ENCODE measurements around the gene C10orf53.
"Not testable (repeated sequence)": the region's sequence is repeated elsewhere in the genome, so short reads cannot be mapped to it uniquely, and the experiment has no call there.

C10orf53 gene

DNA sequence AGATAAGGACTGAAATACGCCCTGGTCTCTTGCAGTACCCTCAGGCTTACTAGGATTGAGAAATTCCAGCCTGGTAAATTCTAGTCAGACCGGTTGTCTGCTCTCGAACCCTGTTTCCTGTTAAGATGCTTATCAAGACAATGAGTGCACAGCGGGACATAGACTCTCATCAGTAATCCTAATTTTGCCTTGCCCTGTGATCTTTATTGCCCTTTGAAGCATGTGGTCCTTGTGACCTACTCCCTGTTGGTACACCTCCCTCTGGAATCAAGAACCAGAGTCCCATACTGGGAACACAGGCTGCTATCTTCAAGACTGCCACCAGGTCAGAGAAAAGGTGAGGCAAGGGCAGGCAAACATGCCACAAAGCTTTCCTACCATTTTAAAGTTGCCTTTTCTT is 7.2 kb downstream of the C10orf53 start:
- DNase-seq = no peak

DNA sequence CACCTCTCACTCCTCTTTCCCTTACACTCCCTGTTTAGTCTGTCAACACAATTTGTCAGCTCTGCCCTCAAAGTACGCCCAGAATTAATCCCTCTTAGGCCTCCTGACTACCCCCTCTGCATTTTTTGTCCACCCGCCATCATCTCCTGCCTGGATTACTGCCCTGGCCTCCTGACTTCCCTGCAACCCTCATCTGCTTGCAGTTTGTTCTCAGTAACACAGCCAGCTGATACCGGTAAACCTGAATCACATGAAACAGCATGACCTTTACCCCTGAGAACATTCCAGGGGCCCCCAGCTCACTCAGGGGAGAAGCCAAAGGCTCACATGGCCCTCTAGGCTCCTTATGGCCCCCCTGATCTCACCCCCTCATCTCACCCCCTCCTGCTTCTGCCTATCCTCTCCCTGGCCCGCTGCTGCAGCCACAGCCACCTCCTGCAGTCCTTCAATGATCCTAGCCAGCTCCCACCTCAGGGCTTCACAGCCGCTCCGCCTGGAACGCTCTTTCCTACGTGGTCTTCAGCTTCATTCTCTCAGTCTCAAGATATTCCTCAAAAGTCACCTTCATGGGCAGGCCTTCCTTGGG is 8.9 kb downstream of the C10orf53 start:
- no peak for DNase-seq

DNA sequence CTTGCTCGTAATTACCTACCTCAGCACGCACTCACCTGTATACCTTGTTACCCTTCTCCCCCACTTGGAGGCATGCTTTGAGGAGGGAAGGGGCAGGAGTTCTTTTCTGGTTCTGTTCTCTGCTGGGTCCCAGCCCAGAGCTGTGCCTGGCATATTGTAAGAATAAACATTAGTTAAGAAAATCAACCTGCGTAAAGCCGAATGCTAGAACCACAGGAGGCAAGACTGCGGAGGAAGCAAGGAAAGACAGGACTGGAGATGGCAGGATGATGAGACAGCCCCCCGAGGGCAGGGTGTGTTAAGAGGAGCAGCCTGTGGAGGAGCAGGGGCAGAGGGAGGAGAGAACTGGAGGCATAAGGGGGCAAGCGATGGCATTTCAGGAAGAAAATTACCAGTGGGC is 9.5 kb downstream of the C10orf53 start:
- no peak for DNase-seq

DNA sequence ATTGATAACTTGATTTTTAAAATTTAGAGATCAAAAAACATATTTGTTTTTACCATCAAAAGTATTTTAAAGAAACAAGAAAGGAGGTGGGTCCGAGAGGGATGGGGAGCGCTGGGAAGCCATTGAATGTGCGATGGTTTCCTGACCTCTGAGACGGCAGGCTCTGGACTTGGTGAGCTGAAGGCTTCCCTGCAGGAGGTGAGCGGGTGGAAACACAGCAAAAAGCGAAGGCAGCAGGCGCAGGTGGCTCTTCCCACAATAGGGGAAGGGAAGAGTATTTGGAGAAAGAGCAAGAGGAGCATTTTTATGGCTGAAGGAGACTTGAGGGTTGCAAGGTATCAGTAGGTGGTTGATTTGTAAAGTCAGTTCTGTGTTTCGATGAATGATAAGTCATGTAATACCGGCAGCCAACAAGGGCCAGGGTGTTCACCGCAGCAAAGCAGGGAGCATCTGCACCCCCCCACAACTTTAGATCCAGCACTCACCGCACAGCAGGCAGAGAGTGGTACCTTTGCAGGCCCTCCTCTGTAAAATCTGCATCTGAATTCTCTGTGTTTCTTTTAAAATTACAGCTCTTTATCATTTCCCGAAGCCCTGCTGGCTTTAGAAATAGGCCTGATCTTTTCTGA is 10.5 kb downstream of the C10orf53 start:
- no peak for DNase-seq

DNA sequence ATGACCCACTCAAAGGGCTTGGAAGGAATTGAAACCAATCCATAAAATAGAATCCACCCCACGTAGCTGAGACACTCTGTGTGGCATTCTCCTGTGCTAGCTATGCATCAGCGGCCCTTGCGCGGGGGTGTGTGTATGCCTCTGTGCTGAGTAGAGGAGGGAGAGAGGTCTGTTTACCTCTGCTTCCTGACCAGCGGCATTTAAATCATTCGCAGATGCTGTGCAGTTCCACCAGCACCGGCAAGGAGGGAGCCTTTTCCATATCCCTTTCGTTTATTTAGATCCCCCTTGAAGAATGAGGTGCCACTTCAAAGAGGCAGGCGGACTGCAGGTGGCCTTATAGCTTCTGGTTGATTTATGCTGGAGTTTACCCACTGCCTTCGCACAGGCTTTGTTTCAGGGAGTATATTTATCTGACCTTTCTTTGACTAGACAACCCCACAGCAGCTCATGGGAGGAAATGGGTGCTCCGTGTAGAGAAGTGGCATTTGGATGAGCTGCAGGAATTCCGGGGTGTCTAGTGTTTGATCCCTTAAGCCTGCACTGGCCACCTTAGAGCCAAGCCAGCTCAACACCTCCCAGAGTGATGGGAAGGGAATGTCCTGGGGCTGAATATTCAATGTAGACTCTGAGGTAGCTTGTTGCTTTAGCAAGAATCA is 11.4 kb downstream of the C10orf53 start:
- no peak for DNase-seq

DNA sequence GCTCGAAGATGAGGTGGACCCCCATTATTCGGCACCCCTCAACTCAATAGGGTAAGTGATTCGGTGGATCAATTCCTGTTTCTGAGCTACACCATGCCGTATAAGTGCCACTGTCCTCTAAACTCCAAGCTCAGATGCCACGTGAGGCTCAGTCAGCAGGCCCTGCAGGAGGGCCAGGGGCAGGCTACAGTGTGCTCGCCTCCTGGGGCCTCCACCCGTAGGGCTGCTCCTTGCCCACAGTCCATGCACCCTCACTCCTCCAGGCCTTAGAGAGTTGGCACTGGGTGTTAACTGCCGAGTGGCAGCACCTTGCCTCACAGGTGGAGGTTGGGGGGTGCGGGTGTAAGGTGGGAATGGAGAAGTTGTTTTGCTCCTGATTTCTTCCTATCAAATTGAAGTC is 12.1 kb downstream of the C10orf53 start:
- DNase-seq = no peak

DNA sequence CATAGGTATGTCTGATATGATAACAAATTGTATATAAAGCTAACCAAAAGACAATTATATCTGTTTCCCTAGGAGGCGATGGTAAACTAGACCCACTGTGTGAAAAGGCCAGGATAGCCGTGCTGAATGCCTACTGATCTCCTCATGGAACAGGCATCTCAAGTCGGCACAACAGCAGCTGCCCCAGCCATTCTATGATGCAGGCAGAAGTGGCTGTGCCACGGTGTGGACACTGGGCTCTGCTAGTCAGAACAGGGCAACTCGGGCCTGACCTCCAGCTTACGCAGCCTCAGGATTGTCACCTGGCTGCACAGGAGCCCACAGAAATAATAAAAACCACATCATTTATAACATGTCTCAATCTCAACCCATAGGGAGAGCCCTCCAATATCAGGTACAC is 15.0 kb downstream of the C10orf53 start:
- no peak for DNase-seq

DNA sequence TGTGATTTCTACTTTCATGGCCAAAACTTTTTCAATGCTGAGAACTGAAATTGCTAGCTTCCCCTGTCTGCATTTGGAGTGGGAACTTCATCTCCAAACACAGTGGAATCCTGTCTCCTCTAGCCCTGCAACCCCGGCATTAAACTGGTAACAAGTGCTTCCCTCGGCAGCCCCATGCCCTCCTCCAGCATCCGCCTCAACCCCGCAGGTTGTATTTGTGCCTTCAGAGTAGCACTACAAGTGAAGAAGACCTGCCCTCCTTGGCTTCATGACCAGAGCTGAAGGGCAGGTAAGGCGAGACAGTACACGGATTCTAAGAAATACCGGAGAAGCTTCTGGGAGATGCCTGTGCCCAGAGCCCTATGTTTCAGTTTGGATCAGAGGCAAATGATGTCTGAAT is 16.9 kb downstream of the C10orf53 start:
- no peak for DNase-seq

DNA sequence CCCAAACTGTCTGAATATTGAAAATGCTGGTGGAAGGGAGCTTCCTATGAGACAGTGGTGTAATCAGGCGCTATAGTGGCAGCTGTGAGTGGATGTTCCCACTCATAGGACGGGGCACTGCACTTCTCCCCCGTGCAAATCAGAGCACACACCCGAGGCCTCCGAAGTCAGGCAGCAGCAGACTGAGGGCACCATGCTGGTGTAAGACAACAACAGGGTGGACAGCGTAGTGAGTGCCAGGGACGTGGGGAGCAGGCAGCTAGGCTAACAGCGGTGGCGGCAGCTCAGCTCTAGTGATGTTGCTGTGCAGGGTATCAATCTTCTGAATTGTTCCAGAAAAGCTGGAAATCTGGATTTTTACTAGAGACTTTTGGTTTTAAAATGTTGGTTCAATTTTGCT is 19.2 kb downstream of the C10orf53 start:
- no peak for DNase-seq

DNA sequence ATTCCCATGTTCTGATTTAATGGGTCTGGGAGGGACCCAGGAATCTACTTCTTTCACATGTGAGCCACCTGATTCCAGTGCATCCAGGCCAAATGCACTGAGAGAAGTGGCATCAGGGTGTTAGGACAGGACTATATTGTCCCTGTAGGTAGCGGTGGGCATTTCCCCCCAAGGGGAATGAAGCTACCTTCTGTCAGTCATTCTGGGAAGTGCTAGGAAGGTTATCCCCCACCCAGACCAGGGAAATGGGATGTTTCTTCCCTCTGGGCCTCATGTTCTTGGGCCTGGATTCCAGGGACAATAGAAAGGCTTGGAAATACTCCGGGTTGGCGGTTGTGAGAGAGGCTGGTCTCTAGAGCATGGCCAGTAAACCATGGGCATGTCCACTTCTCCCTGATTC is 20.8 kb downstream of the C10orf53 start:
- no peak for DNase-seq

DNA sequence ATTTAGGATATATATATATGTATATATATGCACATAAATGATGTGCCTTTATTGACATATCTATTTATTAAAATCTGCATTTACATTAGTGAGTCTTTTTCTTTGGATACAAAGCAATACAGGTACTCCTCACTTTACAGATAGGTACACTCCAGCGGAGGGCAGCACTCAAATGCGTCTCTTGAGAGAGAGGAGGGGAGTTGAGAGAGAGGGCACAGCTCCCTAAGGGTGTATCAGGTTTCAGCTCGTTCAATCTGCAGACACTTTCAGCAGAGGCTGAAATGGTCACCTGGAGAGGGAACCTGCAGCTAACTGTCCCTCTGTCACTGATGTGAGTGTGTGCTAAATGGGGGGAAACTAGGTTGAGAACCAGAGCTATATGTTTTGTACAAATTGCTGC is 21.5 kb downstream of the C10orf53 start:
- DNase-seq = no peak

DNA sequence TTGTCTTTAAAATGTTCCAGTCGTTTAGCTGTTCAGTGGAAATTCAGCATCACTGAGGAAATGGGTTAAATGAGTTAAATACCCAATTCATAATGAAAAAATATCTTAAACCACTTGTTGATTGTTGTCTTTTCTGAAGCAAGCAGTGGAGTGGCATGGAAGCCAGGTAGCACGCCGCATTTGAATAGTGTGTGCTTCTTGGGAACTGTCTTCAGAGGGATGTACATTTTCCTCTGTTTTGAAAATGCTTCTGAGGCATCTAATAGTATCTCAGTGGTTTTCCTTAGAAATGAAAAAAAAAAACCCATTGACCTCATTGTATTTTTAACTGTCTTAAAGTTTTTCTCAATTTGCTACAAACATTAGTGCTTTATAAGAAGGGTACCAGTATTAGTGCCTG is 28.1 kb downstream of the C10orf53 start:
- DNase-seq = no peak

DNA sequence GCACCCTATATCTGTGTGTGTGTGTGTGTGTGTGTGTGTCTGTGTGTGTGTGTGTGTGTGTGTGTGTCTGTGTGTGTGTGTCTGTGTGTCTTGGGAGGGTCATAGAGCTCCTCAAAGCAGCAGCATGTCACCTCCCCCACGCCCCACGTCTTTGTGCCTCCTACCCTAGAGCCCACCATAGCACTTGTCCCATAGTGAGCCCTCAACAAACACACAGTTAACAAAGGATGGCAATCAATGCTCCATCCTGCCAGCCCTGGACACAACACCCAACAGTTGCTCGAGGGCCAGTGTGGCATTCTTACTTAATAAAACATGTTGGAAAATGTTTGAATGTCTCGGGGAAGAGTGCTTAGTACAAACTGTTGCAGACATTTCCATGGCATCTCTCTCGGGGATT is 30.5 kb downstream of the C10orf53 start:
- DNase-seq = no peak

DNA sequence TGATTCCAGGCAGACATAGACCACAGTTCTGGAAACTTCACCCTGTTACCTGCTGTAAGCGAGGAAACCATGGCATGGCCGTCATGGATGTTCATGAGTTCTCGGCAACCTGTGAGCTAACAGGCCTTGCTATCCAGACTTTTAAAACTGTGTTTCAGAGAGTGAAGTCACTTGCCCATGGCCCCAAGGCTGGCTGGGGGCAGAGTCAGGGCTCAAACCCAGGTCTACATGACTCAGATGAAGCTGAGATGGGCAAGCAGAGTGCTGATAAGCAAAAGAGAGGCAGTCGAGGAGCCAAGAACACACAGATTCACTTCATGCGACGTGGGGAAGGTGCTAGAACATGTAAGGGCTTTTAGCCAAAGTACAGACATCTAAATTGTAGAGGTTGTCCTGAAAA is 31.5 kb downstream of the C10orf53 start:
- DNase-seq = no peak

DNA sequence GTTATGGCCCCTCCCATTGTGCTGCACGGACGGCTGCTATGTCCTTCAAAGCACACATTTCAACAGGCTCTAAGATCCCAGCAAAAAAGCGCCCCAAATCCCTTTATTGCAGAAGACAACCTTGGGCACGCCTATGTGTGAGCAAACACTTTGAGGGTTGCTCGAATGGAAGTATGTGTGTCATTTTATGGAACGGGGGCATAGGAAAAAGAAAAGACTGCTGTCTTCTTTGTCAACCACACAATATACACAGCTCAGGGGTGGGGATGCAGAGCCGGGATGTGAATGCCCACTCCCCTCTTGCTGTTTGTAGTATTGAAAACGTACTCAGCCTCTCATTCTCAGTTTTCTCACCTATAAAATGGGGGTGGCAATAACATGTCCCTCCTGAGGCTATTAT is 32.0 kb downstream of the C10orf53 start:
- no peak for DNase-seq

DNA sequence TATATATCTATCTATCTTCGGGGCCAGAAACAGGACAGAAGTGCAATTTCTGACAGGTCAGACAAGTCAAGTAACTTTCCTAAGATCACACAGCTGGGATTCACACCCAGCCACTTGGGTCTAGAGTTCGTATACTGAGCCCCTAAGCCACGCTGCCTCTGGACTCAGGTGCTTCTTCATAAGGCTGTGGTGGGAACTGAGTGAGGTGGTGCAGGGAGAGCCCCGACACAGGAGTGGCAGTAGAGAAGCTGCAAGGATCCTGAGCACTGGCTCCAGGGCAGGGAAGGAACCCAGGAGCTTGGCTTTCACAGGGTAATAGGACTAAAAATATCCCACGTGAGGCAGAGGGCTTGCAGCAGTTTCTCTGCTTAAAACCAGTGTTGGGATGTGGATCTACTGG is 33.8 kb downstream of the C10orf53 start:
- DNase-seq = no peak

DNA sequence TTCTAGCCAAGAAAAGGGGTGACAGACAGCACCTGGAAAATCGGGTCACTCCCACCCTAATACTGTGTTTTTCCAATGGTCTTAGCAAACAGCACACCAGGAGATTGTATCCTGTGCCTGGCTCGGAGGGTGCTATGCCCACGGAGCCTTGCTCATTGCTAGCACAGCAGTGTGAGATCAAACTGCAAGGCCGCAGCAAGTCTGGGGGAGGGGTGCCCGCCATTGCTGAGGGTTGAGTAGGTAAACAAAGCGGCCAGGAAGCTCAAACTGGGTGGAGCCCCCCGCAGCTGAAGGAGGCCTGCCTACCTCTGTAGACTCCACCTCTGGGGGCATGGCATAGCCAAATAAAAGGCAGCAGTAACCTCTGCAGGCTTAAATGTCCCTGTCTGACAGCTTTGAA is 35.7 kb downstream of the C10orf53 start:
- not testable (repeated sequence) for DNase-seq

DNA sequence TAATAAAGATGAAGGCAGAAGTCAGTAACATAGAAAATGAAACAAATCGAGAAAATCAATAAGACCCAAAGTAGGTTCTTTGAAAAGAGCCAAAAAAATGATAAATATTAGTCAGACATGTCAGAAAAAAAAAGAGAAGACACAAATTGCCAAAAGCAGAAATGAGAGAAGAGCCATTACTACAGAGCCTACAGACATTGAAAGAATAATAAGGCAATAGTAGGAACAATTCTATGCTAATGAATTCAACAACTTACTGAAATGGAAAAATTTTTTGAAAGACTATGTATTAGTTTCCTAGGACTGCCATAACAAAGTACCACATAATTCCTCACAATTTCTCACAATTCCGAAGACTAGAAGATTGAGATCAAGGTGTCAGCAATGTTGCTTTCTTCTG is 47.1 kb downstream of the C10orf53 start:
- DNase-seq = no peak

DNA sequence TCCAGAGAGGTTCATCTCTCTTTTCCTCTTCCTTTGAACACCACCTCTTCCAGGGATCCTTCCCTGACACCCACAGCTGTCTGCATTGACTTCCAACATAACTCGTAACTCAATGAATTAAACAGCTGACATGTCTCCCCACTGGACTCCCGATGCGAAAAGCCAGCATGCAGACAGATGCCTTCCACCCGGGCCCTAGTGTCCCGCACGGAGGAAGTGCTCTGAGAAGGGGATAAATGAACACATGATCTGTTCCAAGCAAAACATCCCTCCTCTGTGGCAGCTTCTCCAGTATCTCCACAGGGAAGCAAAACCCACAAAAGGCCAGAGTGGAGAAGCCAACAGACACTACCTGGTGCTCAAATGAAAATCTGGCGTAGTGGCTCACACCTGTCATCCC is 54.4 kb downstream of the C10orf53 start:
- DNase-seq = no peak

DNA sequence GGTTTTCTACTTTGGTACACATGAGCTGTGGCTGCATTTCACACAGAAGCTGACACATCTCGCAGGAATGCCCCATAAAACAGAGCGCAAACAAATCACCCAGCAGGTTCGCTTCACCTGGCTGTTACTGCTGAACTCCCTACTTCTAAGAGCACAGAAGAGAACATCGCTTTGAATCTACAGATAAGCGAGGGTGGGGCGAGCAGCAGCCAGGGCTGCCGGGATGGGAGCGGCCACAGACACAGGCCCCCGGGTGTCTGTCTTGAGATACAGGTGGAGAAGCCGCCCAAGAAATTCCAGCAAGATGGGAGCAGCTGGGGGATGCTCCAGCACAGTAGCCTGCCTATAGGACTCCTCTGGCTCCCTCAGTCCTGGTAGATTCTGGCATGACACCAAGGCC is 55.2 kb downstream of the C10orf53 start:
- no peak for DNase-seq

DNA sequence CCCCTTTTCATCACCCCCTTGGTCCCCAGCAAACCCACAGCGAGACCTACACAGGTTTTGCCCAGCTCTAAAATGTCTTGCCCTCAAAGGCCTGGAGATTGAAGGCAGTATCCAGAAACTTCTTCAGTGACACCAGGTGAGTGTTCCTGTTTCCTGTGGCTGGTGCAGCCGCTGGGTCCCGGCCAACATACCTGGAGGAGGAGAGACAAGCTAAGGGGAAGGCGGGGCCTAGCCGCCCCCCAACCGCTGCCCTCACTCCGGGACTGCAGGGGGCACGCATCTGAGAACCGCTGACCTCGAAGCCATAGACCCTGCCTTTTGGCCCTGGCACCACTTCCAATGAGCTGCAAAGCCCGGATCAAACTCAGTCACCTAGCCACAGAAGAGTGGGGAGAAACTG is 55.7 kb downstream of the C10orf53 start:
- no peak for DNase-seq

DNA sequence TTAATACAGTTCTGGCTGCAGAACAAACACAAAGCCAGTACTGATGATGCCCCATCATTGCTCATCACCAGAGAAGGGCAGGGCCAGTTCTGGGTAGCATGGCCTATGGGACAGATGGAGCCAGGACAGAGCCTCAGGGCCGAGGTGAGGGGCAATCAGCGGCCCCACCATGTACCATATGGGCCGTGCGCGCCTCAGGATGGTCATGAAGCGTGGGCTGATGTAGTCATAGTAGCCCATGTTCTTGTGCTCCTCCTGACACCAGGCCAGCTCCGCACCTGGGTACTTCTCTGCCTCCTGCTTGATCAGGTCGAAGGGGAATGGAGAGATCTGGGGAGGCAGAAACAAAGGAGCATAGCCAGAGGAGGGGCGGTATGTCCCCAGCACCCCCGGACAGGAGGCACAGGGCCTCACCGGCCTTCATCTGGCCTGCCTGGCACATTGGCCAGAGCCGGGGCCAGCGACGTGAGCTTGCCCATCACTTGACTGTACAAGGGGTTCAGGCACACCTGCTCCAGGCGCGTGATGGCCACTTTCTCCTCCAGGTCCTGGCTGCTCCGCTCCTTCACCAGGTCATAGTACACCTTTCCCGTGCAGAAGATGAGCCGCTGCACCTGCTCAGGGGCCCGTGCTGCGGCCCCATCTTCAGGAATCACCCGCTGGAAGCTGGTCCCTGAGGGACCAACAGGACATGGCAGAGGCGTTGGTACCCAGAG is 56.6 kb downstream of the C10orf53 start:
- no peak for DNase-seq

All from anterior cingulate cortex (tissue), 58 donors.